HG03439 (cell line): ENCODE results near the gene MAP3K20.
"Not testable (repeated sequence)": the region's sequence is repeated elsewhere in the genome, so short reads cannot be mapped to it uniquely, and the experiment has no call there.

Experiments used
- ATAC-seq: cut with Tn5 transposase; IDR thresholded peaks from one replicate; pipeline ENCODE4 v1.9.1; 2021; ENCODE audit warnings: mild to moderate bottlenecking, moderate library complexity; ENCODE audit not compliant: unreplicated experiment

The MAP3K20 gene

DNA sequence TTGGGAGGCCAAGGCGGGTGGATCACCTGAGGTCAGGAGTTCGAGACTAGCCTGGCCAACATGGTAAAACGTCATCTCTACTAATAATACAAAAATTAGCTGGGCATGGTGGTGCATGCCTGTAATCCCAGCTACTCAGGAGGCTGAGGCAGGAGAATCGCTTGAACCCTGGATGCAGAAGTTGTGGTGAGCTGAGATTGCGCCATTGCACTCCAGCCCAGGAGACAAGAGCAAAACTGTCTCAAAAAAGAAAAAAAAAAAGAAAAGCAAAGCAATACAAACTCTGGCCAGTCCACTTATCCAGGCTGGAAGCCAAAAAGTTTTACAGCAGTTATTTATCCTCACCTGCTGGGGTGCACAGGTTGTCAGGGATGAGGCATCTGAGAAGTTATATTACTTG is 186.7 kb downstream of the MAP3K20 start:
- ATAC-seq, result not testable (repeated sequence)

DNA sequence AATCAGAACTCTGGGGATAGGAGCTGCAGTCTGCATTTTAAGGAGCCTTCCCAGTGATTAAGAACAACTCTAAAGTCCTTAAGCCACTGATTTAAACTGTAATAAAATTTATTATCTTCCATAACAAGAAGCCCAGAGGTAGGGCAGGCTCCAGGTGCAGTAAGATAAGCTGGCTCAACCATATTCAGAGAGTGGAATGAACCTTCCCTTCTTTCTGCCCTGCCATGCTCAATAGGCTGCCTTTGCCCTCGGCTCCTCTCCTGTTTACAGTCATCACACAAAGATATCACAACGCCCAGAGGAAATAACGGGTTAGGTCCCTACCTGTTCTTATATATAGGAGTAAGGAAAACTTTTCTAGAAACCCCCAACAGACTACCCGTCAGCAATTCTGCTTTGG is 188.5 kb downstream of the MAP3K20 start:
- no peak for ATAC-seq

DNA sequence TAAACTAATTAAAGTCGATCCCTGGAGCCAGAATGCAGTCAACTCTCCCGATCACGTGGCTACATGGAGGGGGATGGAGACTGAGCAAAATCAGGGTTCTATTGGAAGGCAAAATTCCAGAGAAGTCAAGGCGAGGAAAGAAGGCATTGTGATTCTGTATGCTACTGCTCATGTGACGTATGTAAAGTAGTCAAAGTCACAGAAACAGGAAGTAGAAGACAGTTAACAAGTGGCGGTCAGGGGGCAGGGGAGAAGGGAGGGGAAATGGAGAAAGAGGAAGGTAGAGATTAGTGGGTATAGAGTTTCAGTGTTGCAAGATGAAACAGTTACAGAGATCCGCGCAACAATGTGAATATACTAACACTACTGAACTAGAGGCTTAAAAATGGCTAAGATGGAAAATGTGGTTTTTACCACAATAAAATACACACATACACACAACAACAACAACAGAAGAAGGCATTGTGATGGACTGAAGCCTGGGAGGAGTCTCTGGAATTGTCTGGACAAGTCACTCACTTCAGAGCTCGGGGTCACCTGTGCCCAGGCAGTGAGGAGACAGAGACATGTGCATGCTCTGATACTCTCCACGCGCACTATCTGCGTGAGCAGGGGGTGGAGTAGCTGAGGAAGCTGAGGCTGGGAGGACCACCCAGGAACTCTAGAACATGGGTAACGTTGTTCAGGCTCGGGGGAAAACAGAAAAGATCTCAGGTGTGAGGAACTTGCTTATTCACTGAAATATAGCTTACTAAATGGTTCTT is 189.1 kb downstream of the MAP3K20 start:
- ATAC-seq, result peak; percentile 86

DNA sequence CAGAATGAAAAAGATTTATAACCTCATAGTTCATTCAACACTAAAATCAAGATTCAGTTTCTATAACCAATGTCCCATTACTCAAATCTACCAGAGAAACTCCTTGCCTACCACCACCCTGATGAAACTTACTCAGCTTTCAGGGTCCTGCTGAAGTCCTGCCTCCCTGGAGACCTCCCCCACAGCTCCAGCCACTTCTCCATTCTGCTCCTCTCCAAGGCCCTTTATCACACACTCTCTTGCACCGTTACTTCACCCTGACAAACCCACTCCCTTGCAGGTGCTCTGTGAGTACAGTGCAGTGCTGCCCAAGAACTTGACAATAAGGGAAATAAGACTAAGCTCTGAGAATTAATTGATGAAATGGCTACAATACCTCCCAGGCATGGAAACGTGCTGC is 195.5 kb downstream of the MAP3K20 start:
- ATAC-seq, result no peak

DNA sequence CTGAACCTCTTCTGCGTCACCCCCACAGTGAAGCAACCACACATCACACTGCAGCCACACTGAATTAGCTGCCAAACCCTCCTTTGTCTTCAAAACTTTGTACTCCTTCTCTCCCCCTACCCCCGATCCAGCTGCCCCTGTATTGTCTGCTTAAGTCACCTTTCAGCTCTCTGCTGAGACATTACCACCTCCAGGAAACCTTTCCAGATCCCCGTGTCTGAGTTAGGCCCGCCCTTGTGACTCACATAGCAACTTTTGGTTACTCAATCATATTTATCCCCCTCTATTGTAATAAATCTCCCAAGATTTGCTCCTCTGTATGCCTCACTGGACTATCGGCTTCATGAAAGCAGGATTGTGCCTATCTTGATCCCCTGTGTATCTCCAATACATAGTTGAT is 196.2 kb downstream of the MAP3K20 start:
- no peak for ATAC-seq

DNA sequence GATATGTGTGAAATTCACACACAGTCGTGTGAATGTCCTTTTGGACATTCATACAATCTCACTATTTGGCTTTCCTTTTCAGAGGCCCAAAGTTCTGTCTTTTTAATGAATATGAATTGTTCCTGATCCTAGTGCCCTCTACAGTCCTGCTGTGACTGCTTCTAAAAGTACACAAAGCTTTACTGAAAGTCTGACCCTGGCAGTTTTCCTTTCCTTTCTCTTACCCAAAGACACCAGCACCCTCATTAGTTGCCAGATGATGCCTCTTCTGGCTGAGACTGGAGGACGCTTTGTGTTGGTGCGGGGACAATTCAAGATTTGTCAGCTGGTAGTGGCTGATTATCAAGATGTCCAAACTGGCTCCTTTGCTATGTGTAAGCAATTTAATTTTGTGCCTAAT is 197.2 kb downstream of the MAP3K20 start:
- ATAC-seq, result no peak

DNA sequence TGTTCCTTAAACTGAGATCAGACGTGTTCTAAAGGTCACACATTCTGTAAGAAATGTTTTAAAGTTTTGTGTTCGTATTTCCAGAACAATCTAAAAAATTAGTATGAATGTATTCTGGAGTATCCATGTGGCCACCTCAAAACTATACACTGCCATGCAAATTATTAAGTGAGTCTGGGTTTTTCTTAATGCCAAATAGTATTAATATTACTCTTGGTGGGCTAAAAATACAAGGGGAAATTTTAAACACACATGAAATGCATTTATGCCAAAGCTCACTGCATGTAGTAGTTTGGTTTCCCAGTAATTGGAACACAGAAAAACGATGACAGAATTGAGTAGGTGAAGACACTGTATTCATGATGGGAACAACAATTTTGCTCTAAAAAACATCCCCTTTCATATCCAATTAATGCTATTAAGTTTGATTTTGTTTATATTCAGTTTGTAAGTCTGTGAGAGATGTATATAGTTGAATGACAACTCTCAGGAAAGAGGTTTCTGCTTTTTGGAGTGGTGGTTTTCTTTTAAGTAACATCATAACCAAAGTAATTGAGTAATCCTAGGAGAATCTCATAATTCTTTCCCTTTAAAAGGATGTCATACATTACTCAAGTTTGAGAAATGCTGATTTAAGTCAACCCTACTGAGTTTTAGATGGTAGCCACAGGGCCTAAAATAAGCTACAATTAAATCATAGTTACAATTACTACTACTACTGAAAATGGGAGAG is 203.3 kb downstream of the MAP3K20 start:
- no peak for ATAC-seq

DNA sequence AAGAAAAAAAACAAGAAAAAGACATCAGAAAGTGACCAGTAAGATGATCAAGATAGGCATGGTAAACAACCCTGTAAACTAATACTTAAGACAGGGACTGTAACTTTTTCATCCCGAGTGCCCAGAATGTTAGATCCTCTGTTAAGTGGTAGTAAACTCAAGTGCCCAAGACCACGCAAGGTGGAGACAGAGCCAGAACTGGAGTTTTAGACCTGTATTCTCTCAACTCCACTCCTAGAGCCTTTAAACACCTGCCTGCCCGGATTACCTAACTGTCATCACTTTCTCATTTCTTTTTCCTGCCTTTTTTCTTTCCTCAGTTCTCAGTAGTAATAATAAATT is 203.9 kb downstream of the MAP3K20 start:
- no peak for ATAC-seq

DNA sequence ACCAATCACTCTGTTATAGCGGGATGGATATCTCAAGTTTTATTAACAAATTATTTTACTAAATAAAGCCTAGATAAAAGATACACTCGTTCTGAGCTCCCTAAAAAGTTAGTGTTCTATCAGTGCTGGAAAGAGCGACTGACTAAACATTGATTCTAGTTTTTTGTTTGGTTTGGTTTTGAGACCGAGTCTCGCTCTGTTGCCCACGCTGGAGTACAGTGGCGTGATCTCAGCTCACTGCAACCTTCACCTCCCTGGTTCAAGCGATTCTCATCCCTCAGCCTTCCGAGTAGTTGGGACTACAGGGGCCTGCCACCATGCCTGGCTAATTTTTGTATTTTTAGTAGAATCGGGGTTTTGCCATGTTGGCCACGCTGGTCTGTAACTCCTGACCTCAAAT is 205.2 kb downstream of the MAP3K20 start:
- no peak for ATAC-seq

DNA sequence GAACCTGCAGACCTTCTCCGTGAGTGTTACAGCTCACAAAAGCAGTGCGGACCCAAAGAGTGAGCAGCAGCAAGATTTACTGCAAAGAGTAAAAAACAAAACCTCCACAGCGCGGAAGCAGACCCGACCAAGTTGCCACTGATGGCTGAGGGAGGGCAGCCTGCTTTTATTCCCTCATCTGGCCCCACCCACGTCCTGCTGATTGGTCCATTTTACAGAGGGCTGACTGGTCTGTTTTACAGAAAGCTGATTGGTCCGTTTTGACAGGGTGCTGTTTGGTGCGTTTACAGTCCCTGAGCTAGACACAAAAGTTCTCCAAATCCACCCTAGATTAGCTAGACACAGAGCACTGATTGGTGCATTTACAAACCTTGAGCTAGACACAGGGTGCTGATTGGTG is 206.3 kb downstream of the MAP3K20 start:
- ATAC-seq, result not testable (repeated sequence)

DNA sequence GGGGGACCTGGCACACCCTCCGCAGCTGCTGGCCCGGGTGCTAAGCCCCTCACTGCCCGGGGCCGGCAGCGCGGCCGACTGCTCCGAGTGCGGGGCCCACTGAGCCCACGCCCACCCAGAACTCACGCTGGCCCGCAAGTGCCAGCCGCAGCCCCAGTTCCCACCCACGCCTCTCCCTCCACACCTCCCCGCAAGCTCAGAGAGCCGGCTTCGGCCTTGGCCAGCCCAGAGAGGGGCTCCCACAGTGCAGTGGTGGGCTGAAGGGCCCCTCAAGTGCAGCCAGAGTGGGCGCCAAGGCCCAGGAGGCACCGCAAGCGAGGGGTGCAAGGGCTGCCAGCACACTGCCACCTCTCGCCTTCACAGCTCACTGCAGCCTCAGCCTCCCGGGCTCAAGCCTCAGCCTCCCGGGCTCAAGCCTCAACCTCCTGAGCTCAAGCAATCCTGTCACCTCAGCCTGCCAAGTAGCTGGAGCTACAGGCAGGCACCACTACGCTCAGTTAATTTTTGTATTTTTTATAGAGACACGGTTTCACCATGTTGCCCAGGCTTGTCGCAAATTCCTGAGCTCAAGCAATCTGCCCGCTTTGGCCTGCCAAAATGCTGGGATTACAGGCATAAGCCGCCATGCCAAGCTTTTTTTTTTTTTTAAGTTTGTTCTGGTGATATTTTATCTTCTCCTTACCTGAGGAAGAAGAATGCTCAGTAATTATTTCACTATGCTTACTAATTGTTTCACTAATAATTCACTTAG is 207.3 kb downstream of the MAP3K20 start:
- no peak for ATAC-seq

DNA sequence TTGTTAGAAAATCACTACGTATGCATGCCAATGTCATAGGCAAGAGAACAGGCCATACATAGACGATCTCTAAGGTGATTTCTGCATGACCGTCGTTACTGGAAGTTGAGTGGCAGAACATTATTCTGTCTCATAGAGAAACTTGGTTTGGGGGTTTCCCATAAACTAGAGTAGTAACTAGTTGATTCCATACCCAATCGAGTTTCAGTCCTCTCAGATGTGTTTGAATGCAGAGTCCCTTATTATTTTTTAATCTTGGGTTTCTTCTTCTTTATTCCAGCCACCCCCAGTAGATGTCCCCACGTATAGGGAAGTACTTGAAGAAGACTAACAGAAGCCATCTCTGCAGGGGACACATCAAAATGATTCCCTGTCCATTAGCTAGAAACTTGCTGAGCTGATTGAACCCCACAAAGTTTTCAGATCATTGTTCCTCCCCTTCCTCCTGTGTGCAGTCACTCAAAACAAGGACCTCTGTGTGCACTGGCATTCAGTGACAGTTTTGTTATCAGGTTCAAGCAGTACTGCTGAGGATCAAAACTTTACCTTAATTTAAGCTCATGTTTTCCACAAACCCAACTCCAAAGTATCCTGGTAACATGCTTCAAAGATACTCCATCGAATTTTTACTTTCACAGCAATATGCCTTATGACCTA is 210.6 kb downstream of the MAP3K20 start:
- ATAC-seq, result peak; percentile 77

DNA sequence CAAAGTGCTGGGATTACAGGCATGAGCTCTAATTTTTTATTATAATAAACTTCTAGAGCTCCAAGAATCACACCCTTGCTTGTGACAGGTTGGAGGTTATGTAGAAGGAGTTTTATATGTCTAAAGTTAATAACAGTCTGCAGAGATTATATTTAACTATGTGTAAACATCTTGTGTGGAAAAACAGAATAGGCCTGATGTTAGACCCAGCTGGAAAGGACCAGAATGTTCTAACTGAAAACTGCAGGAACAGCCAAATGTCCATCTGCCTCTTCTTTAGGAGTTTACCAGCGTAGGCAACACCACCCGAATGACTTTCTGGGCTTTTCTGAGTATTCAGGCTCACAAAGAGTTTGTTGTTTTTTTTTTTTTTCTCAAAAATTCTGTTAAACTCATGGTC is 211.9 kb downstream of the MAP3K20 start:
- ATAC-seq, result no peak

DNA sequence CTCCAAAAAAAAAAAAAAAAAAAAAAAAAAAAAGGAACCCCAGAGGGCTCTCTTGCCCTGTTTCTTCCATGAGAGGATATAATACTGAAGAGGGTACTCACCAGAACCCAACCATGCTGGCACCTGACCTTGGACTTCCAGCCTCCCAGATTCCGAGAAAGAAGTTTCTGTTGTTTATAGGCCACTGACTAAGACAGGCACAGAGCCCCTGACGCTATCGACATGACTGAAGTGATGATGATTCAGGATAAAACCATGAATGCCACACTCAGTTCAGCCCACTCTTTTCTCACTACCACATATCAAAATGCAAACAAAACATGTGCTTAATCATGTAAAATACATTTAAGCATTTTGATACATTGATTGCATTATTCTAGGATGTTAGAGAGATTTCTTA is 212.9 kb downstream of the MAP3K20 start:
- no peak for ATAC-seq

DNA sequence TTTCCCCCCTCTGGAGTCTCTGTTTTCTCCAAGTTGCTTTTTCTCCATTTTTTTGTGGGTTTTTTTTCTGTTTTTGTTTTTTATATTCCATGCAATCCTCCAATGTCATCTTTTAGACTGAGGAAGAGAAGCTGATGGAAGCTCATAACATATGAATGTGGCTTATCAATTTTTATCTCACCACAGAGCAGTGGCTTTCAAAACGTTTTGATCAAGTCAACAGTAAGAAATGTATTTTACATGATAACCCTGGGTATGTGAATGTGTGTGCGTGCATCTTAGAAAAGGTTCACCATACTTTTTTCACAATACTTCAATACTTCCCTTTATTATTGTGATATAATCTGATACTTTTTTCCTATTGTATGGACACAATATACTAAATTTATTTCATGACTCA is 214.4 kb downstream of the MAP3K20 start:
- ATAC-seq, result no peak

DNA sequence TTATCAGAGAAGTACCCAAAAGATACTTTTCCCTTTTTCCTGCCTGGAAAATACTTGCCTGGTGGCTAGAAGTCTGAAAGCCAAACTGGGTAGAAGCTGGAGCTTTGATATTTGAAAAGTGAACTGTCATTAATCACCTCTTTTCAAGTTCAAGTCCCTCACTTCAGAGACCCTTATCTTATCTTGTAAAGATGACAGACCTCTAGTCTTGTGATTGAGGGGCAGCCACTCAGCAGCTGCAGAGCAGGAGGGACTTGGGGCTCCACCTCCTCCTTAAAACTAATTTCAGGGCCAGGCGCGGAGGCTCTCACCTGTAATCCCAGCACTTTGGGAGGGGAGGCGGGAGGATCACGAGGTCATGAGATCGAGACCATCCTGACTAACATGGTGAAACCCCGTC is 214.9 kb downstream of the MAP3K20 start:
- ATAC-seq, result no peak

DNA sequence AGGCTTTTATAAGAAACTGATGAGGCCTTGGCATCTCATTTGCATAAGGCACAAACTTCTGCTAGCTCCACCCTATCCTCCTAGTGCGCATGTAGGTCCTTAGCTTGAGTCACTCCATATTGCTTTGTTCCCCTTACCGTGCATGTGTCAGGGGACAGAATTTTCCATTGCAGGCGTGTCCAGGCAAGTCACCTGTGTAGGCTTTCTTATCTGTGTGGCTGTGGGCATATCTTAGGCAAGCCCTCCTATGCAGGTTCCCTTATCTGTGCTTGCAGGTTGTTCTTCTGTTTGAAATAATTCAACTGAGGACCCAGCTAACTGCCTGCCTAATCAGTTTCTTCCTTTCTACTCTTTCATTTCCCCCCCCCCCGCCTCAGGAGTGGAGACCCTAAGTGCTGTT is 215.8 kb downstream of the MAP3K20 start:
- no peak for ATAC-seq

DNA sequence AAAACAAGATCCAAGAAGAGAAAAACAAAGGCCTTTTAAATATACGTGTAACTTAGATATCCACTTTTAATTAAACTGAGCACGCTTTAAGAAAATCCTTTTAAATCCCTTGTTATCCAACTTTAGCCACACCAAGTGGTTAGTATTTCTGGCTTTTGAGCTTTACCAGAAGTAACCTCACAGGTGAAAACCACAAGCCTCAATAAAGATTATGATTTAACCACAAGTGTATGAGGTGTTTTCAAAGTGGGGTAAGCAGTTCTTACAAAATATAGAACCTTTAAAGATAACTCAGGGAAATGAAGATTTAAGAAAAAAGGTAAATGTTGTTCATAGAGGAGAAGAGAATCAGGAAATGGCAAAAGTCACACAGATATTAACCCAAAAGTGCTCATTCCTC is 220.6 kb downstream of the MAP3K20 start:
- ATAC-seq, result no peak

DNA sequence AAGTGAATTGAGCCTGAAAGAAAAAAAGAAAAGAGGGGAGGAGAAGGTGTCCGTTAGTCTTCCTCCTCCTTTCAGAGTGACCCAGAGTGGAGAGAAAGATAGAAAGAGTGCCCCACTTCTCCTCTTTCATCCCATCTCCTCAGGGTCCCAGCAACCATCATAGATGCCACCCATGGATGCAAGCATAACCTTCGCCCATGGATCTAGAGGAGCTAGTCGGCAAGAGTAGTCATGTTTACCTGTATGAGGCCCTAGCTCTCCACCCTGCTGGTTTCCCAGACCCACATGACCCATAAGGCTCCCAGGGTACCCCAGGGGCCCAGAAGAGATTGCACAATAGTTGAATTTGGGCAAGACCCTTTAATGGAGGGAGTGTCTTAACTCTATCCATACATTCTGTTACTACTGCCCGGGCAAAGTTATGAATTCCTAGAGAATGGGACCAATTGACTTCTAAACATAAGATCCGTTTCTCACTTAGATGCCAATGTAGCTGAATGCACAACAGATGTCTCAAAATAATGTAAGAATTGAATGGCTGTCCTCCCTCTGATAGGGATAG is 223.0 kb downstream of the MAP3K20 start:
- ATAC-seq, result no peak

DNA sequence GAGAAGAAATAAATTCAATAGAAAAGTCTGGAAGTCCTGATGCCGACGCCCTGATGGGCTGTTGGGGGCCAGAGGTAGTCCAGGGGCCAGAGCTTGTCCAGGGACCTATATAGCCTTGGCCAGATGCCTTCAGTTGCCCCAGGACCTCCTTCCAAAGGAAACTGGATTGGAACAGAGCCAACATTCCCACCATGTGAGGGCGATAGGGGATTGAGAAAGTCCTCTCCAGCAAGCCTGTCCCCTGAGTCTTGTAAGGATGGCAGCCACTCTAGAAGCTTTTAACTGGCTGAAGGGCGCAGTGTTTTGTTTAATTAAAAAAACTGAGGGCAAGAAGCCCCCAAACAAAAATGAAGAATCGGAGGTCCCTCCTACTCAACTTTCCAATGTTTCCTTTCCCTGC is 224.1 kb downstream of the MAP3K20 start:
- ATAC-seq, result no peak

DNA sequence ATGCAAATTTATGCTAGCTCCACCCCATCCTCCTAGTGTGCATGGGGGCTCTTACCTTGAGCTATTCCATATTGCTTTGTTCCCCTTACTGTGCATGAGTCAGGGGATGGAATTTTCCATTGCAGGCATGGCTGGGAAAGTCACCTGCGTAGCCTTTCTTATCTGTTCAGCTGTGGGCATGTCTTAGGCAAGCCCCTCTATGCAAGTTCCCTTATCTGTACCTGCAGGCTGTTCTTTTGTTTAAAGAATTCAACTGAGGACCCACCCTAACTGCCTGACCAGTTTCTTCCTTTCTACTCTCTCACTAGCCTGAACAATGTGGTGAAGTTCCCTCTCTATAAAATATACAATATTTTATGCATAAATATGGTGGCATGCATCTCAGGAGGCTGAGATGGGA is 224.8 kb downstream of the MAP3K20 start:
- ATAC-seq, result no peak
